Measurements from ENCODE around the gene CACNG1.

Gene CACNG1

DNA sequence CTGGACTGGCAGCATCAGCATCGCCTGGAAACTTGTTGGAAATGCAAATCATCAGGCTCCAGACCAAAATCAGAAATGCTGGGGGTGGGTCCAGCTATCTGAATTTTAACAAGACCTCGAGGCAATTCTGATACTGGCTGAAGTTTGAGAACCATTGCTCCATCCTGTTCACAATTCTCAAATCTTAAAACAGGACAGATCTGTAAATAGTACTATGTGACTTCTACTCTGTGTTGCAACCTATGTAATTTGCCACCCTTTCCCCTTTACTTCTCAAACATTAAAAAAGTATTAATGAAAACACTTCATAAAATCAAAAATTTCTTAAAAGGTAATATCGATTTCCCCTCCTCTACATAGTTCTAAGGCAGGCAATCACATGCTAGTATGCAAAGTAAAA is 28.5 kb downstream of the CACNG1 start:
- TF ChIP-seq, protein P1, sequence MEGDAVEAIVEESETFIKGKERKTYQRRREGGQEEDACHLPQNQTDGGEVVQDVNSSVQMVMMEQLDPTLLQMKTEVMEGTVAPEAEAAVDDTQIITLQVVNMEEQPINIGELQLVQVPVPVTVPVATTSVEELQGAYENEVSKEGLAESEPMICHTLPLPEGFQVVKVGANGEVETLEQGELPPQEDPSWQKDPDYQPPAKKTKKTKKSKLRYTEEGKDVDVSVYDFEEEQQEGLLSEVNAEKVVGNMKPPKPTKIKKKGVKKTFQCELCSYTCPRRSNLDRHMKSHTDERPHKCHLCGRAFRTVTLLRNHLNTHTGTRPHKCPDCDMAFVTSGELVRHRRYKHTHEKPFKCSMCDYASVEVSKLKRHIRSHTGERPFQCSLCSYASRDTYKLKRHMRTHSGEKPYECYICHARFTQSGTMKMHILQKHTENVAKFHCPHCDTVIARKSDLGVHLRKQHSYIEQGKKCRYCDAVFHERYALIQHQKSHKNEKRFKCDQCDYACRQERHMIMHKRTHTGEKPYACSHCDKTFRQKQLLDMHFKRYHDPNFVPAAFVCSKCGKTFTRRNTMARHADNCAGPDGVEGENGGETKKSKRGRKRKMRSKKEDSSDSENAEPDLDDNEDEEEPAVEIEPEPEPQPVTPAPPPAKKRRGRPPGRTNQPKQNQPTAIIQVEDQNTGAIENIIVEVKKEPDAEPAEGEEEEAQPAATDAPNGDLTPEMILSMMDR (IDR thresholded peaks at IDR 0.05; ENCODE audit: control insufficient read depth, extremely low read depth, insufficient read depth), result no peak
- no peak overlapping the region for H3K4me3 ChIP-seq (ENCODE audit: low read depth, low read length)
- no peak for DNase-seq (ENCODE audit: low read depth)

DNA sequence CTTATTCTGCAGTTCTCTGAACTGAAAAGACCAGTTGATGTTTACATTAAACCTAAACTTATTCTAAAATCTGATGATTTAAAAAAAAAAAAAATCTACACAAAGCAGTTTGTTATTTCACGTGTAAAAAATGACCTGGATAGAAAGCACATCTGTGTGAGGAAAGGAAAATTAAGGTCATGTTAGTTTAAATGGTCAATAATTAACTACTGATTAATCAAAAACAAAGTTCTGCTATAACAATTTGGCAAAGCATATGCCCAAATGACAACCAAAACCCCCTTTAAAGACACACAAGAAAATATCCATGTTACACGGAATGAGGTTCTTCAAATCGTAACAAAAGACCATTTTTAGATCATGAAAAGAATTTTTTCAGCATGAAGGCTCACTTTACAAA is 30.4 kb downstream of the CACNG1 start:
- no peak overlapping the region for H3K4me3 ChIP-seq (ENCODE audit: low read depth, low read length)
- TF ChIP-seq, protein P1 (IDR thresholded peaks at IDR 0.05; ENCODE audit: control insufficient read depth, extremely low read depth, insufficient read depth), result no peak
- no peak for DNase-seq (ENCODE audit: low read depth)

GRCh38 chr17:67076290-67076689 is 31.9 kb downstream of the CACNG1 start:
- DNase-seq (ENCODE audit: low read depth), result no peak
- TF ChIP-seq, protein P1 (IDR thresholded peaks at IDR 0.05; ENCODE audit: control insufficient read depth, extremely low read depth, insufficient read depth), result no peak
- no peak overlapping the region for H3K4me3 ChIP-seq (ENCODE audit: low read depth, low read length)

DNA sequence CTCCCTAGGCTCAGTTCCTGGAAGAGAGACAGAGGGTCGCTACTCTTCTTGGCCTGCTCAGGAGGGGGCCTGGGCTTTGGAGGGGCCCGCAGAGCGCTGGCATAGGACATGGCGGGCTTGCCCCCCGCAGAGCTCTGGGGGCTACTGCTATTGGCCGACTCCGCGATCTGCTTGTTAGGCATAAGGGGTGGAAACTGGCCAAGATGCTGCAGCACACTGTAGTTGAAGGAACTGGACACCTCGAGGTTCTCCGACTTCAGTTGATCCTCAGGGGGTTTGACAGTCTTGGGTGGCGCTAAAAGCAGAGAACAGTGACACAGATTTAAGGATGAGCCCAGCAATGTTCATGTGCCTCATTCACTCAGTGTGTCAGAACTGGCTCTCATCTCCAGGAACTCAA is 33.9 kb downstream of the CACNG1 start:
- TF ChIP-seq, protein P1 (IDR thresholded peaks at IDR 0.05; ENCODE audit: control insufficient read depth, extremely low read depth, insufficient read depth), result no peak
- no peak for DNase-seq (ENCODE audit: low read depth)
- H3K4me3 ChIP-seq (ENCODE audit: low read depth, low read length), result no peak overlapping the region

GRCh38 chr17:67079491-67079890 is 35.1 kb downstream of the CACNG1 start:
- no peak overlapping the region for H3K4me3 ChIP-seq (ENCODE audit: low read depth, low read length)
- TF ChIP-seq, protein P1 (IDR thresholded peaks at IDR 0.05; ENCODE audit: control insufficient read depth, extremely low read depth, insufficient read depth), result no peak
- DNase-seq (ENCODE audit: low read depth), result peak; percentile 61

DNA sequence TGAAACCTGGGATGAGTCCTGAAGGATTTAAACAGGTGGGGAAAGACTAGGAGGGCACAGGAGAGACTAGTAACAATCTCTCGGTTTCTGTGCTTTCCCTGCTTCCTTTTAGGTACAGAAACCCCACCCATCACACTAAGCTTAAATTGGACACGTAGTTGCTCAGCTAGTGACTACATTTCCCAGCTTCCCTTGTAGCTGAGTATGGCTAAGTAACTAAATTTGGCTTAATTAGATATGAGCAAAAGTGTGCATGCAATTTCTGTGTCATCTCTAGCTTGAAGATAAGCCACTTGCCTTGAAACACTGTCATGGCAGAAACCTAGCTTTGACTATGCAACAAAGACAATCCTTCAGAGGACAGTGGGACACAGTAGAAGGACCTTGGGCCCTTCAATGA is 36.5 kb downstream of the CACNG1 start:
- TF ChIP-seq, protein P1 (IDR thresholded peaks at IDR 0.05; ENCODE audit: control insufficient read depth, extremely low read depth, insufficient read depth), result no peak
- H3K4me3 ChIP-seq (ENCODE audit: low read depth, low read length), result no peak overlapping the region
- no peak for DNase-seq (ENCODE audit: low read depth)

- TF ChIP-seq, protein P1 (IDR thresholded peaks at IDR 0.05; ENCODE audit: control insufficient read depth, extremely low read depth, insufficient read depth), result peak; percentile 10; the same call in 1 of the 2 replicates
- no peak for DNase-seq (ENCODE audit: low read depth)
- no peak overlapping the region for H3K4me3 ChIP-seq (ENCODE audit: low read depth, low read length)
These were observed 37.8 kb downstream of the CACNG1 start for GRCh38 chr17:67082107-67082506.

Data from LNCaP clone FGC (cell line).